ENCODE measurements around the gene WNT10A.
A peak's percentile ranks its signal among the peaks of the same experiment; 100 is the strongest.

The WNT10A gene

DNA sequence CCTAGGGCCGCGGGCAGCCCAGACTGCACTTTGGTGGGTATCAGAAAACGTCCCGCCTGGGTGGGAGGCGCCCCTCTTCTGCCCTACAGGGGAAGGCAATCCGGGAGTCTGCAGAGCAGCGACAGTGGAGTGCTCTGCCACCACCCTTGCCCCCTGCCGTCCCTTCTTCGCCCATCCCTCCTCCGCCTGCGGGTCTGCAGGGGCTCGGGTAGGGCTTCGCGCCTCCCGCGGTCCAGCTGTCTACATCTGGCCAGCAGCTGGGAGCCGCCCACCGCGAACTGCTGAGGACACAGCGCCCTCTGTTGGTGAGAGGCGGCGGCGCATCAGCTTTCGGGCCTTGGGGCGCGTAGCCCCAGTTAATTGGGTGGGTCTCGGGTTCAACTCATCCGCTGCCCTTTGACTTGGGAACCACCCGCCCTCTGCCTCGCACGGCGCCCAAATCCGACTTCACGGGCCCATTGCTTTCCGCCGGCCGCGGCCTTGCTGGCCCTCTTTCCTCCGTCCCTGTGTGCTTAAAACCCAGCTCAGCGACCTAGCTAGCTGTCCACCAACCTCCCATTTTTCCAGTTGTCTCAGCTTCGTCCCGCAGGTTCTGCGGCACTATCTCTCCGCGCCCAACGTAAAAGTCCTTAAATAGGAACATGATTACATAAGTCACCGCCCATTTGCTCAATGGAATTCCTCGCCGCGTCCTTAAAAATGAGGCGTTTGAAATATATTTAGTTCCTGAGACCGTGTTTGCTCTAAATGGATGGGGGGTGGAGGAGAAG is 17.6 kb downstream of the WNT10A start:
- no peak overlapping the region for H3K14ac ChIP-seq (ENCODE audit: low read length)
- no peak overlapping the region for H3K4me3 ChIP-seq (ENCODE audit: low read depth, low read length)
- H3K23ac ChIP-seq (ENCODE audit: low read length), result no peak overlapping the region
- H3K79me2 ChIP-seq (ENCODE audit: control insufficient read depth, insufficient read depth, low read length, poor library complexity), result no peaks in the 10 kb centered on the region
- H3K27me3 ChIP-seq (ENCODE audit: insufficient read depth, low read length), result peaks cover 22% of the 10 kb centered on the region
- H2BK5ac ChIP-seq (ENCODE audit: low read depth, low read length, poor library complexity), result no peak overlapping the region
- no peak overlapping the region for H4K12ac ChIP-seq (ENCODE audit: low read depth, low read length)
- H2BK120ac ChIP-seq (ENCODE audit: insufficient read depth, low read length, poor library complexity), result no peak overlapping the region
- no peak overlapping the region for H3K18ac ChIP-seq (ENCODE audit: low read length)
- H3K4me2 ChIP-seq (ENCODE audit: low read length), result no peak overlapping the region
- no peak overlapping the region for H2AK5ac ChIP-seq (ENCODE audit: low read length)
- no peak overlapping the region for H4K91ac ChIP-seq (ENCODE audit: low read depth, low read length)
- no peak overlapping the region for H3K27ac ChIP-seq (ENCODE audit: low read depth, low read length)
- H3K9ac ChIP-seq (ENCODE audit: low read length), result no peak overlapping the region
- H3K9me3 ChIP-seq (ENCODE audit: insufficient read depth, low read depth, low read length), result peaks cover 4% of the 10 kb centered on the region
- peak in 1 of 2 donors; percentile 74 for DNase-seq
- peaks cover 32 to 41% of the 10 kb centered on the region in 2 experiments for H3K4me1 ChIP-seq (ENCODE audit: control insufficient read depth in 1 of 2, insufficient read depth in 2 of 2, low read length in 2 of 2)
- WGBS (ENCODE audit: extremely low coverage, insufficient coverage, insufficient read length), result no CpG with 5 or more reads among the region's 52 CpGs
- H2BK12ac ChIP-seq (ENCODE audit: low read length), result no peak overlapping the region
- no peak overlapping the region for H3K4ac ChIP-seq (ENCODE audit: low read depth, low read length)
- H3K36me3 ChIP-seq (ENCODE audit: control insufficient read depth in 1 of 2, insufficient read depth in 2 of 2, low read length in 2 of 2), result no peaks in the 10 kb centered on the region
- H2AFZ ChIP-seq (ENCODE audit: insufficient read depth, low read length, poor library complexity), result no peak overlapping the region
- peaks cover 5% of the 10 kb centered on the region for H3K79me1 ChIP-seq (ENCODE audit: low read length)
- no peak overlapping the region for H4K8ac ChIP-seq (ENCODE audit: low read depth, low read length)

DNA sequence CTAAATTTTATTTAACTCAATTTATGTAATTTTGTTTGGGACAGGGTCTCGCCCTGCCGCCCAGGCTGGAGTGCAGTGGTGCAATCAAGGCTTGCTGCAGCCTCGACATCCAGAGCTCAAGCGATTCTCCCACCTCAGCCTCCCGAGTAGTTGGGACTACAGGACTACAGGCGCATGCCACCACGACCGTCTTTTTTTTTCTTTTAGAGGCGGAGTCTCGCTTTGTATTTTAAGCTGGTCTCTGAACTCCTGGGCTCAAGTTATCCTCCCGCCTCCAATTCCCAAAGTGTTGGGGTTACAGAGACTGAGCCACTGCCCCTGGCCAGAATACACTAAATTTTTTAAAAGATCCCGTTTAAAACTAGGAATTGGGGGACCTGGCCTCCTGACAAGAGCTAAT is 18.5 kb downstream of the WNT10A start:
- no CpG with 5 or more reads among the region's 12 CpGs for WGBS (ENCODE audit: extremely low coverage, insufficient coverage, insufficient read length)
- H3K4ac ChIP-seq (ENCODE audit: low read depth, low read length), result no peak overlapping the region

GRCh38 chr2:218902427-218902826 is 21.8 kb downstream of the WNT10A start:
- WGBS (ENCODE audit: extremely low coverage, insufficient coverage, insufficient read length), result no CpG with 5 or more reads among the region's 4 CpGs

More for the DNA sequence above, 18.5 kb downstream of the WNT10A start:
- no peak overlapping the region for H3K9ac ChIP-seq (ENCODE audit: low read length)
- no peak overlapping the region for H3K23ac ChIP-seq (ENCODE audit: low read length)
- DNase-seq, result no peak
- H2BK12ac ChIP-seq (ENCODE audit: low read length), result no peak overlapping the region
- no peak overlapping the region for H4K8ac ChIP-seq (ENCODE audit: low read depth, low read length)
- no peak overlapping the region for H4K91ac ChIP-seq (ENCODE audit: low read depth, low read length)
- peaks cover 5% of the 10 kb centered on the region for H3K79me1 ChIP-seq (ENCODE audit: low read length)
- H2AFZ ChIP-seq (ENCODE audit: insufficient read depth, low read length, poor library complexity), result no peak overlapping the region
- H3K9me3 ChIP-seq (ENCODE audit: insufficient read depth, low read depth, low read length), result peaks cover 3% of the 10 kb centered on the region
- no peak overlapping the region for H3K18ac ChIP-seq (ENCODE audit: low read length)
- no peak overlapping the region for H2BK120ac ChIP-seq (ENCODE audit: insufficient read depth, low read length, poor library complexity)
- H3K27me3 ChIP-seq (ENCODE audit: insufficient read depth, low read length), result peaks cover 18% of the 10 kb centered on the region
- no peaks in the 10 kb centered on the region for H3K79me2 ChIP-seq (ENCODE audit: control insufficient read depth, insufficient read depth, low read length, poor library complexity)
- no peak overlapping the region for H3K4me3 ChIP-seq (ENCODE audit: low read depth, low read length)
- no peak overlapping the region for H3K14ac ChIP-seq (ENCODE audit: low read length)
- H2AK5ac ChIP-seq (ENCODE audit: low read length), result no peak overlapping the region
- H3K4me2 ChIP-seq (ENCODE audit: low read length), result no peak overlapping the region
- peaks cover 32 to 39% of the 10 kb centered on the region in 2 experiments for H3K4me1 ChIP-seq (ENCODE audit: control insufficient read depth in 1 of 2, insufficient read depth in 2 of 2, low read length in 2 of 2)
- H4K12ac ChIP-seq (ENCODE audit: low read depth, low read length), result no peak overlapping the region
- no peak overlapping the region for H3K27ac ChIP-seq (ENCODE audit: low read depth, low read length)
- H2BK5ac ChIP-seq (ENCODE audit: low read depth, low read length, poor library complexity), result no peak overlapping the region
- no peaks in the 10 kb centered on the region for H3K36me3 ChIP-seq (ENCODE audit: control insufficient read depth in 1 of 2, insufficient read depth in 2 of 2, low read length in 2 of 2)

GRCh38 chr2:218904176-218904575 is 23.5 kb downstream of the WNT10A start:
- WGBS (ENCODE audit: extremely low coverage, insufficient coverage, insufficient read length), result 100% methylated on average over 1 of the region's 2 CpGs
- Histone ChIP-seq H3K4ac (ENCODE audit: low read depth, low read length) (no peak overlapping the region), H3K4me1 (ENCODE audit: control insufficient read depth in 1 of 2, insufficient read depth in 2 of 2, low read length in 2 of 2) (peaks cover 0 to 5% of the 10 kb centered on the region in 2 experiments)

More at GRCh38 chr2:218902427-218902826, 21.8 kb downstream of the WNT10A start:
- no peak overlapping the region for H2AFZ ChIP-seq (ENCODE audit: insufficient read depth, low read length, poor library complexity)
- H3K27me3 ChIP-seq (ENCODE audit: insufficient read depth, low read length), result peaks cover 13% of the 10 kb centered on the region
- H3K18ac ChIP-seq (ENCODE audit: low read length), result no peak overlapping the region
- H3K79me2 ChIP-seq (ENCODE audit: control insufficient read depth, insufficient read depth, low read length, poor library complexity), result no peaks in the 10 kb centered on the region
- no peaks in the 10 kb centered on the region for H3K79me1 ChIP-seq (ENCODE audit: low read length)
- no peak overlapping the region for H3K4me3 ChIP-seq (ENCODE audit: low read depth, low read length)
- peaks cover 4% of the 10 kb centered on the region for H3K9me3 ChIP-seq (ENCODE audit: insufficient read depth, low read depth, low read length)
- H3K14ac ChIP-seq (ENCODE audit: low read length), result no peak overlapping the region
- peak; percentile 30 to 76 for DNase-seq
- no peak overlapping the region for H3K27ac ChIP-seq (ENCODE audit: low read depth, low read length)
- no peak overlapping the region for H4K12ac ChIP-seq (ENCODE audit: low read depth, low read length)
- H3K4ac ChIP-seq (ENCODE audit: low read depth, low read length), result no peak overlapping the region
- no peak overlapping the region for H2BK120ac ChIP-seq (ENCODE audit: insufficient read depth, low read length, poor library complexity)
- peaks cover 4 to 6% of the 10 kb centered on the region in 2 experiments for H3K4me1 ChIP-seq (ENCODE audit: control insufficient read depth in 1 of 2, insufficient read depth in 2 of 2, low read length in 2 of 2)
- H2AK5ac ChIP-seq (ENCODE audit: low read length), result no peak overlapping the region
- H2BK12ac ChIP-seq (ENCODE audit: low read length), result no peak overlapping the region
- no peak overlapping the region for H4K91ac ChIP-seq (ENCODE audit: low read depth, low read length)
- no peak overlapping the region for H2BK5ac ChIP-seq (ENCODE audit: low read depth, low read length, poor library complexity)
- no peak overlapping the region for H3K9ac ChIP-seq (ENCODE audit: low read length)
- no peak overlapping the region for H3K4me2 ChIP-seq (ENCODE audit: low read length)
- H3K23ac ChIP-seq (ENCODE audit: low read length), result no peak overlapping the region
- no peak overlapping the region for H4K8ac ChIP-seq (ENCODE audit: low read depth, low read length)
- H3K36me3 ChIP-seq (ENCODE audit: control insufficient read depth in 1 of 2, insufficient read depth in 2 of 2, low read length in 2 of 2), result no peaks in the 10 kb centered on the region

More at GRCh38 chr2:218904176-218904575, 23.5 kb downstream of the WNT10A start:
- Histone ChIP-seq H3K36me3 (ENCODE audit: control insufficient read depth in 1 of 2, insufficient read depth in 2 of 2, low read length in 2 of 2) (no peaks in the 10 kb centered on the region), H4K12ac (ENCODE audit: low read depth, low read length) (no peak overlapping the region), H3K79me2 (ENCODE audit: control insufficient read depth, insufficient read depth, low read length, poor library complexity) (no peaks in the 10 kb centered on the region), H3K27me3 (ENCODE audit: insufficient read depth, low read length) (peaks cover 4% of the 10 kb centered on the region), H3K9me3 (ENCODE audit: insufficient read depth, low read depth, low read length) (peaks cover 3% of the 10 kb centered on the region), H3K4me3 (ENCODE audit: low read depth, low read length) (no peak overlapping the region), H4K91ac (ENCODE audit: low read depth, low read length) (no peak overlapping the region), H3K18ac (ENCODE audit: low read length) (no peak overlapping the region), H3K14ac (ENCODE audit: low read length) (no peak overlapping the region), H3K4me2 (ENCODE audit: low read length) (no peak overlapping the region), H2BK5ac (ENCODE audit: low read depth, low read length, poor library complexity) (no peak overlapping the region), H3K23ac (ENCODE audit: low read length) (no peak overlapping the region), H3K27ac (ENCODE audit: low read depth, low read length) (no peak overlapping the region), H3K9ac (ENCODE audit: low read length) (no peak overlapping the region), H4K8ac (ENCODE audit: low read depth, low read length) (no peak overlapping the region), H2BK120ac (ENCODE audit: insufficient read depth, low read length, poor library complexity) (no peak overlapping the region), H2AFZ (ENCODE audit: insufficient read depth, low read length, poor library complexity) (no peak overlapping the region), H3K79me1 (ENCODE audit: low read length) (peaks cover 4% of the 10 kb centered on the region), H2BK12ac (ENCODE audit: low read length) (no peak overlapping the region), H2AK5ac (ENCODE audit: low read length) (no peak overlapping the region)
- no peak for DNase-seq

All from trophoblast cell (in vitro differentiated cells and primary cell).